MM.1S (cell line): ENCODE measurements around the gene PPARD.

Experiments
- EZH2 ChIP-seq: fragments of 300-600 bp; sonication (generic); optimal IDR thresholded peaks from 2 replicates; pipeline ENCODE3; 2017; ENCODE audit warnings: low read depth, mild to moderate bottlenecking, antibody characterized with exemption, low read length, mixed read lengths
- TF ChIP-seq, protein P1 (sequence below): fragments of 300-600 bp; sonication (generic); IDR thresholded peaks from 2 replicates; pipeline ENCODE4 v1.5.1; 2016; ENCODE audit warnings: antibody characterized with exemption, low read length, mixed read lengths

- TF ChIP-seq, protein P1, sequence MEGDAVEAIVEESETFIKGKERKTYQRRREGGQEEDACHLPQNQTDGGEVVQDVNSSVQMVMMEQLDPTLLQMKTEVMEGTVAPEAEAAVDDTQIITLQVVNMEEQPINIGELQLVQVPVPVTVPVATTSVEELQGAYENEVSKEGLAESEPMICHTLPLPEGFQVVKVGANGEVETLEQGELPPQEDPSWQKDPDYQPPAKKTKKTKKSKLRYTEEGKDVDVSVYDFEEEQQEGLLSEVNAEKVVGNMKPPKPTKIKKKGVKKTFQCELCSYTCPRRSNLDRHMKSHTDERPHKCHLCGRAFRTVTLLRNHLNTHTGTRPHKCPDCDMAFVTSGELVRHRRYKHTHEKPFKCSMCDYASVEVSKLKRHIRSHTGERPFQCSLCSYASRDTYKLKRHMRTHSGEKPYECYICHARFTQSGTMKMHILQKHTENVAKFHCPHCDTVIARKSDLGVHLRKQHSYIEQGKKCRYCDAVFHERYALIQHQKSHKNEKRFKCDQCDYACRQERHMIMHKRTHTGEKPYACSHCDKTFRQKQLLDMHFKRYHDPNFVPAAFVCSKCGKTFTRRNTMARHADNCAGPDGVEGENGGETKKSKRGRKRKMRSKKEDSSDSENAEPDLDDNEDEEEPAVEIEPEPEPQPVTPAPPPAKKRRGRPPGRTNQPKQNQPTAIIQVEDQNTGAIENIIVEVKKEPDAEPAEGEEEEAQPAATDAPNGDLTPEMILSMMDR: no peak
- TF ChIP-seq EZH2: no peak
Measured at GRCh38 chr6:35475573-35475972, 133.2 kb downstream of the PPARD start.
